Omental fat pad (tissue), 4 donors: Measurements from ENCODE around the gene TRAPPC11. TPM values are rescaled to one million over a fixed set of nuclear protein-coding genes. Genes with fewer than 3 reads are reported as not detected.

Source experiments
- ATAC-seq: fragments of 150-250 bp; one replicate; pipeline ENCODE4 v1.9.1; 2016; ENCODE audit warnings: mild to moderate bottlenecking, moderate library complexity; ENCODE audit not compliant: low FRiP score
- DNase-seq: peaks from one replicate; pipeline ENCODE4 v3.0.0-alpha.2; 2019; ENCODE audit warnings: low spot score
- CTCF ChIP-seq, 3 donors: fragments of 450-650 bp; IDR thresholded peaks; one replicate each; pipeline ENCODE4 v1.5.1; 2016 to 2017; ENCODE audit warnings: antibody characterized with exemption in 3 of 3, mild to moderate bottlenecking in 3 of 3, moderate library complexity in 2 of 3
- total RNA-seq, 4 donors: library from RNA; depleted of rRNA; stranded (reverse); fragments of >200 nt; gene quantifications; one replicate each; pipeline ENCODE4 v1.1.0, GENCODE V29; 2016

The TRAPPC11 gene
- total RNA-seq, 4 donors from 2014 or later = 31.1 to 76.9 (median 42.1) TPM

GRCh38 chr4:183738081-183738673, 79.1 kb downstream of the TRAPPC11 start:
- ATAC-seq (no peak), DNase-seq (no peak)
- TF ChIP-seq CTCF (IDR thresholded peaks at IDR 0.05) = no peak

- DNase-seq (no peak), ATAC-seq (no peak)
- TF ChIP-seq CTCF (IDR thresholded peaks at IDR 0.05) = no peak
These were observed 79.9 kb downstream of the TRAPPC11 start for GRCh38 chr4:183738961-183739360.

GRCh38 chr4:183746305-183747229, 87.5 kb downstream of the TRAPPC11 start:
- TF ChIP-seq CTCF (IDR thresholded peaks at IDR 0.05) = no peak
- ATAC-seq (no peak), DNase-seq (no peak)

GRCh38 chr4:183747380-183747779, 88.3 kb downstream of the TRAPPC11 start:
- TF ChIP-seq CTCF (IDR thresholded peaks at IDR 0.05) = no peak
- no peak for DNase-seq
- ATAC-seq = no peak

GRCh38 chr4:183747931-183748670, 89.0 kb downstream of the TRAPPC11 start:
- DNase-seq (no peak), ATAC-seq (no peak)
- TF ChIP-seq CTCF (IDR thresholded peaks at IDR 0.05) = no peak

- ATAC-seq (no peak), DNase-seq (no peak)
- no peak for TF ChIP-seq CTCF (IDR thresholded peaks at IDR 0.05)
These were observed 92.0 kb downstream of the TRAPPC11 start for GRCh38 chr4:183751106-183751505.
